Endothelial cell of umbilical vein (primary cell): ENCODE results near the gene NMBR.

Source experiments
- EZH2 ChIP-seq: IDR thresholded peaks from 2 replicates; pipeline ENCODE4 v1.6.1; 2012; ENCODE audit warnings: borderline replicate concordance, low read depth, mild to moderate bottlenecking, moderate library complexity, low read length, inconsistent platforms; ENCODE audit not compliant: severe bottlenecking
- POLR2A ChIP-seq: IDR thresholded peaks from 2 replicates; pipeline ENCODE4 v1.6.1; 2012; ENCODE audit warnings: low read depth, mild to moderate bottlenecking, control low read depth, low read length
- TF ChIP-seq, protein P1 (sequence below), 2 donors: IDR thresholded peaks; 1 replicate in 1 of 2; 2 replicates in 1 of 2; pipeline ENCODE4 v1.5.1; 2011; ENCODE audit warnings: low read length in 2 of 2, mild to moderate bottlenecking in 2 of 2, moderate library complexity in 2 of 2, control low read depth in 1 of 2, inconsistent platforms in 1 of 2, low read depth in 1 of 2; ENCODE audit not compliant: insufficient read depth in 1 of 2; ENCODE audit errors: extremely low read depth in 1 of 2

DNA sequence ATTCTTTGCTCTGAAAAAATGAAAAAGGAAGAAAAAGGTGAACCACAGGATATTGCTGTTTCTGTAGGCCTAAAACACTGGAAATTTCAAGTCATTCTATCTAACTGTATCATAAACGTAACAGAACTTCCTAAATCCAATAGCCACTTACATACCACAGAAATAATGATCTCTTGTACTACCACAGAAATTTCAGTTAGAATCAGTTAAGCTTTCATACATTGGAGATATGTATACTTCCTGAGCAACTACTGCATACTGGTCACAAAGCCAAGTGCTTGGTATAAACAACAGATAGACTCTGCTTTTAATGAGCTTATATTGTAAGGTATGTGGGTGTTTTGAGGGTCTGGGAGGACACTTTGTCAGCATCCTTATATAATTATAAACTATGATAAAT is 38.7 kb upstream of the NMBR start:
- TF ChIP-seq, protein P1, sequence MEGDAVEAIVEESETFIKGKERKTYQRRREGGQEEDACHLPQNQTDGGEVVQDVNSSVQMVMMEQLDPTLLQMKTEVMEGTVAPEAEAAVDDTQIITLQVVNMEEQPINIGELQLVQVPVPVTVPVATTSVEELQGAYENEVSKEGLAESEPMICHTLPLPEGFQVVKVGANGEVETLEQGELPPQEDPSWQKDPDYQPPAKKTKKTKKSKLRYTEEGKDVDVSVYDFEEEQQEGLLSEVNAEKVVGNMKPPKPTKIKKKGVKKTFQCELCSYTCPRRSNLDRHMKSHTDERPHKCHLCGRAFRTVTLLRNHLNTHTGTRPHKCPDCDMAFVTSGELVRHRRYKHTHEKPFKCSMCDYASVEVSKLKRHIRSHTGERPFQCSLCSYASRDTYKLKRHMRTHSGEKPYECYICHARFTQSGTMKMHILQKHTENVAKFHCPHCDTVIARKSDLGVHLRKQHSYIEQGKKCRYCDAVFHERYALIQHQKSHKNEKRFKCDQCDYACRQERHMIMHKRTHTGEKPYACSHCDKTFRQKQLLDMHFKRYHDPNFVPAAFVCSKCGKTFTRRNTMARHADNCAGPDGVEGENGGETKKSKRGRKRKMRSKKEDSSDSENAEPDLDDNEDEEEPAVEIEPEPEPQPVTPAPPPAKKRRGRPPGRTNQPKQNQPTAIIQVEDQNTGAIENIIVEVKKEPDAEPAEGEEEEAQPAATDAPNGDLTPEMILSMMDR (IDR thresholded peaks at IDR 0.05; ENCODE audit: extremely low read depth in 1 of 2, insufficient read depth in 1 of 2, low read depth in 1 of 2, low read length in 2 of 2): no peak
- no peak for TF ChIP-seq EZH2
- TF ChIP-seq POLR2A: no peak
